HUES48 (cell line): ENCODE data around the gene MAGI1.

Experiments
- H3K27ac ChIP-seq: one replicate; pipeline ENCODE4 v1.7.0; 2013; ENCODE audit warnings: low read depth, low read length, inconsistent platforms
- H3K27me3 ChIP-seq: 2 replicates; pipeline ENCODE4 v1.6.1; 2013; ENCODE audit warnings: mild to moderate bottlenecking, low read length; ENCODE audit not compliant: control insufficient read depth, insufficient read depth
- H3K36me3 ChIP-seq: 2 replicates; pipeline ENCODE4 v1.6.1; 2013; ENCODE audit warnings: low read length; ENCODE audit not compliant: control insufficient read depth, insufficient read depth
- H3K4me1 ChIP-seq: 2 replicates; pipeline ENCODE4 v1.6.1; 2013; ENCODE audit warnings: mild to moderate bottlenecking, low read length; ENCODE audit not compliant: control insufficient read depth, insufficient read depth
- H3K4me3 ChIP-seq: 2 replicates; pipeline ENCODE4 v1.5.1; 2013; ENCODE audit warnings: mild to moderate bottlenecking, low read depth, low read length
- H3K9ac ChIP-seq: 2 replicates; pipeline ENCODE4 v1.6.1; 2013; ENCODE audit warnings: mild to moderate bottlenecking, low read depth, low read length, moderate library complexity
- H3K9me3 ChIP-seq: 2 replicates; pipeline ENCODE4 v1.6.1; 2013; ENCODE audit warnings: low read length; ENCODE audit not compliant: control insufficient read depth, insufficient read depth

The MAGI1 gene

DNA sequence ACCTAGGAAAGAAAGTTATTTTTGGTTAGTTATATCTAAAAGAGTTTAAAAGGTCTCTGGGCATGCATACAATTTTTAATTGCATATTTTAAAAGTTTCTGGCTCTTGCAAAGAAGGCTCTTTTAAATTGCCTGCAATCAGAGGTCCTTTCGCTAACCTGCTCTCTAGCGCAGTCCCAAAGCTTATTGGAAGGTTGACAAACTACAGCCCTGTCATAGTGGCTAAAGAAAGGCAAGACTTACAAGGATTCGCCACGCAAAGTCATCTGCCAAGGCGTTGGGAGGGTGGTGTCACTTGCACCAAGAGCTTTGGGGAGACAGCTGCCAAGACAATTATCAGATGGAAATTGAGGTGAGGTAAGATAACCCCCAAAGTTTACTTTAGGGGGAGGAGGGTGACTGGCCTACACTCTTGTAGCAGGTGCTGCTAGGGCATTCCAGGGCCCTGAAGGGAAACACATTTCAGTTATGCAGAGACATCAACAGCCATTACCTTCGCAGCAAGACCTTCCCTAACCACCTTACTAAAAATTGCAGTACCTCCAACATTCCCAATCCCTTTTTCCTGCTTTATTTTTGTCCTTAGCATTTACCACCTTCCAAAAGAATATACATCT, 606.2 kb downstream of the MAGI1 start:
- Histone ChIP-seq H3K27ac (no peak overlapping the region), H3K9ac (no peak overlapping the region), H3K4me1 (no peaks in the 10 kb centered on the region), H3K36me3 (peaks cover 88% of the 10 kb centered on the region), H3K27me3 (no peaks in the 10 kb centered on the region), H3K9me3 (no peaks in the 10 kb centered on the region), H3K4me3 (no peak overlapping the region)

DNA sequence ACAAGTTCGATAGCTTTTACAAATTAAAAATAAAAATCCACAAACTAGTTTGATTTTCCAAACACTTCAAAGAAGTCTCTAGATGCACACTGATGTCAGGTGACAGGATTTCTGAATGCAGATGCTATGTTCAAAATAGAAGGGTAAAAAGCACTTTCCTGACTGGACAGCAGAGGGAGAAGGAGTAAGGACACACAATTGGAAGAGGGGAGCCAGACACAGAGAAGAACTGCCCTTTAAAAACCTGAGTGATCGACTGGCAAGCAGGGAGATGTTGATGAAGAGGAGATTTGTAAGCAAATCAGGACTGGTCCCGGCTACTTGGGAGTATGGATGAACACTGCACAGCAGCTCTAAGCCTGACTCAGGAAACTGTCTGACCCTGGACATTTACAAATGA, 612.8 kb downstream of the MAGI1 start:
- H3K4me3 ChIP-seq = no peak overlapping the region
- no peak overlapping the region for H3K9ac ChIP-seq
- no peaks in the 10 kb centered on the region for H3K4me1 ChIP-seq
- H3K36me3 ChIP-seq = peaks cover 63% of the 10 kb centered on the region
- no peak overlapping the region for H3K27ac ChIP-seq
- H3K9me3 ChIP-seq = no peaks in the 10 kb centered on the region
- H3K27me3 ChIP-seq = no peaks in the 10 kb centered on the region

DNA sequence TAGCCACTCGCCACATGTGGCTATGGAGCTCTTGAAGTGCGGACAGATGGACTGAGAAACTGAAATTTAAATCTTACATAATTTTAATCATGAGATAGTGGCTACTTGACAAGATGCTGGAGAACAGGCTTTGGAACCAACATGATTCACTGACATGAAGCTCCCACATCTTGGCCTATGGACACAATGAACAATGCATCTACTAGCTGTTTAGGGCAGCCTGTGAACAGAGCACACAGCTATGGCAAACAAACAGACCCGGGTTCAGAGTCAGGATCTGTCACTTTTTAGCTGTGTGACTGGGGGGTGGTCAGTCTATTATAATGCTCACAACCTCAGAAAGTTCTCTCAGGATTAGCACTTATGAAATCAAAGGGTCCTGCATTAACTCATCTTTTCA, 616.6 kb downstream of the MAGI1 start:
- Histone ChIP-seq H3K4me3 (no peak overlapping the region), H3K36me3 (peaks cover 29% of the 10 kb centered on the region), H3K27ac (no peak overlapping the region), H3K4me1 (no peaks in the 10 kb centered on the region), H3K9ac (no peak overlapping the region), H3K27me3 (no peaks in the 10 kb centered on the region), H3K9me3 (no peaks in the 10 kb centered on the region)

DNA sequence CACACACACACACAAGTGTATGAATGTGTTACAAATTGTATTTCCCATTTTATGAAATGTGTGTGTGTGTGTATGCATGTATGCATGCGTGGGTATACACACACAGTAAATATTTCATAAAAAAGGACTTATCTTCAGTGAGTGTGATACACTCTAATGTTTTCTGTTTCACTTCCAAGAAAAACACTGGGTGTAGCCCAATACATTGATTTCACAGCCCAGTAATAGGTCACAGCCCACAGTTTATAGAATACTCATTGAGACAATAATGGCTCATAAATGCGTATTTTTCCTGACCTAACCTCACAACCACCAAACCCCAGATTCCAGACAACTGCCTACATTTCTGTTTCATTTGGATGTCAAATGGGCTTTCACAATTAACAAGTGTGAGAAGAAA, 619.5 kb downstream of the MAGI1 start:
- H3K27me3 ChIP-seq = no peaks in the 10 kb centered on the region
- H3K4me3 ChIP-seq = no peak overlapping the region
- no peaks in the 10 kb centered on the region for H3K4me1 ChIP-seq
- no peaks in the 10 kb centered on the region for H3K9me3 ChIP-seq
- H3K36me3 ChIP-seq = peaks cover 15% of the 10 kb centered on the region
- H3K9ac ChIP-seq = no peak overlapping the region
- H3K27ac ChIP-seq = no peak overlapping the region

DNA sequence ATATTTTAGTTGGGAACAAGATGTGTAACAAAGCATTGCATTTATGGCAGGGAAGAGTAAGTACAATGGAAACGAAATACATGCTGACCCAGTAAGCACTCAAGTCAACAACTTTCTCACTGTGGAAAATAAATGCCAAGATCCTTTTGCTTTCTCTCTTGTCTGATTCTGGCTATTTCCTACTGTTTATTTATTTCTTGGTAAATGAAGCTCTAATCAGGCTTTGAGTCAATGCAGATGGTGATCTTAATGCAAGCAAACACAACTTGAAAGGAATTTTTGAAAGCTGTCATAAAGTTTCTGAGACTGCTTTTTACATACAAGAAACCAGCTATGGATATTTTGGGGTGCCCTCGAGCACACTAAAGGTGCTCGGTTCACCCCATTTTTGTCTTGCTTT, 624.8 kb downstream of the MAGI1 start:
- H3K9ac ChIP-seq = no peak overlapping the region
- no peak overlapping the region for H3K27ac ChIP-seq

DNA sequence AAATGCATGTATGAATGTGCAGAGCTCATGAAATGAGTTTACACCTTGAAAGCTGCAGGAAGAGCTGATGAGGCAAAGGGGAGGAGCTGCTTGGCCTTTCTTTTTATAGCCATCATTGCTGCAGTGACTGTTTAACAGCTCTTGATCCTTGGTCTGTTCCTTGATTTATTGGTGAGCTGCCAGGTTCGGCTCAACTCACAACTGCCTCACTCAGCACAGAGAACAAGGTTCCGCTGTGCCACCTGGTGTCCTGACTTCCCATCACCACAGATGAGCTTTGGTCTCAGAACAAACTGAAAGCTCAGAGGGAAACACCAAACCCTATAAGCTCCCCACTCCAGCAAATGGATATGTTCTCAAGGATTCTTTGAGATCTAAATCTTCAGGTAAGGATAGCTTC, 626.1 kb downstream of the MAGI1 start:
- peaks cover 18% of the 10 kb centered on the region for H3K4me1 ChIP-seq
- H3K9ac ChIP-seq = no peak overlapping the region
- H3K9me3 ChIP-seq = no peaks in the 10 kb centered on the region
- H3K27me3 ChIP-seq = no peaks in the 10 kb centered on the region
- no peak overlapping the region for H3K27ac ChIP-seq
- H3K36me3 ChIP-seq = no peaks in the 10 kb centered on the region; the same call in 1 of the 2 replicates
- H3K4me3 ChIP-seq = no peak overlapping the region

More for the DNA sequence above, 624.8 kb downstream of the MAGI1 start:
- H3K27me3 ChIP-seq = no peaks in the 10 kb centered on the region
- no peak overlapping the region for H3K4me3 ChIP-seq
- no peaks in the 10 kb centered on the region for H3K9me3 ChIP-seq
- H3K36me3 ChIP-seq = no peaks in the 10 kb centered on the region; the same call in 1 of the 2 replicates
- peaks cover 8% of the 10 kb centered on the region for H3K4me1 ChIP-seq

DNA sequence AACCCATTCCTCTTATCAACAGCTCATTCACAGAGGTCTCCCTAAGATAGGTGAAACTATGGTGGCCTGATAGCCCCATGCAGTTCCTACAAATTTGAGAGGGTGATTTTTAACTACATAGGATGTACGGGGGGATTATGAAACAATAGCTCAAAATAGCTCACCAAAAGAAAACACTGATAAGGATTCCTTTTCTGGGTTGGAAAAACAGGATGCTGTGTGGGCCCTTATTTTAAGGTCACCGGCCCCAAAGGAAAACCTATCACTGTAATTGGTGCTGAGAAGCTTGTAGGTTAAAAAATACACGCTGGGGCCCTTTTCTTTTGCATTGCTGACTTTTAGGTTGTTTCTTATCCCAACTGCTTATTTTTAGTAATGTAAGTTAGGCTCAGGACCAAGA, 627.4 kb downstream of the MAGI1 start:
- Histone ChIP-seq H3K9me3 (no peaks in the 10 kb centered on the region), H3K27me3 (no peaks in the 10 kb centered on the region), H3K36me3 (no peaks in the 10 kb centered on the region; the same call in 1 of the 2 replicates), H3K4me3 (no peak overlapping the region), H3K27ac (no peak overlapping the region), H3K4me1 (peaks cover 18% of the 10 kb centered on the region), H3K9ac (no peak overlapping the region)

DNA sequence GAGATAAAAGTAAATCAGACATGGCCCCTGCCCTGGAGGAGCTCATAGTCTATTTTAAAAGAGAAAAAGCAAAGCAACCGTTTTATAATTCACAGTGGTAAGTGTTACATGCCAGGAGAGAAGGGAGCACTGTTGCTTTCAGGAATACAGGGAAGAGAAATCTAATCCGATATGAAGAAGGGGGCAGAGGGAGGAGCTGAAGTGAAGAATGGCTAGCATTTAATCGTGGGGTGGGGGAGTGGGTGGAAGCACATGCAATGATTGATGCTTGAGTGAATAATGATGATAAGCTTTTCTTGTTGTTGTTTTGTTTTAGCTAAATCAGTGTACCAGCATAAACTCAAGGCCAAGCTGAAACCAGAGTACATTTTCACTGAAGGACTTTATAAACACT, 629.5 kb downstream of the MAGI1 start:
- no peaks in the 10 kb centered on the region for H3K27me3 ChIP-seq
- H3K9me3 ChIP-seq = no peaks in the 10 kb centered on the region
- H3K36me3 ChIP-seq = no peaks in the 10 kb centered on the region
- H3K4me1 ChIP-seq = peaks cover 18% of the 10 kb centered on the region
- H3K27ac ChIP-seq = no peak overlapping the region
- no peak overlapping the region for H3K9ac ChIP-seq
- H3K4me3 ChIP-seq = no peak overlapping the region

DNA sequence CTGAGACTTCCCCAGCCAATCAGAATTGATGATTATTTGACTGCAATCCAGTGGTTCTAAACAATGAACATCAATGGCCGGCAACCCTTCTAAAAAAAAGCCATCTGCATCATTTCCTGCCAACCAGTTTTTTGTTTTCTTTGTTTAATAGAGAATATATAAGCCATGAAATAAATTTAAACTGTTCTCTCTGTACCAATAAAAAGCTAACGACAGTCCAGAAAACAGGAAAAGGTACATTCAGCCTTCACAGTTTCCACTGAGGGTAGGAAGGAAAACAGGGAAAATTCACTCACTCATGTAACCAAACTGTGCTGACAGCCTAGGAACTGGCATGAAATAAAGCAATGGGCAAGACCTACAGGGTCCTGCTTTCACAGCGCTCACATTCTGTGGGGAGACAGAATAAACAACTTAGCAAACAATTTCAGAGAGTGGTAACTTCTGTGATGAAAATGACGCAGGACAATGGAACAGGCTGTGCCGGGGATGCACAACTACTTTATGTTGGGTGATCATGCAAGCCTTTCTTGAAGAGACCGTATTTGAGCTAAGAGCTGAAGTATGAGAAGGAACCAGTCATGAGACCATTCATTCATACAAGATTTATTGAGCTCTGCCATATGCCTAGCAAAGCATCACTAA, 630.1 kb downstream of the MAGI1 start:
- Histone ChIP-seq H3K9me3 (no peaks in the 10 kb centered on the region), H3K9ac (no peak overlapping the region), H3K36me3 (no peaks in the 10 kb centered on the region), H3K27ac (peak overlapping the region; percentile 49), H3K27me3 (no peaks in the 10 kb centered on the region), H3K4me1 (peaks cover 18% of the 10 kb centered on the region), H3K4me3 (no peak overlapping the region)

DNA sequence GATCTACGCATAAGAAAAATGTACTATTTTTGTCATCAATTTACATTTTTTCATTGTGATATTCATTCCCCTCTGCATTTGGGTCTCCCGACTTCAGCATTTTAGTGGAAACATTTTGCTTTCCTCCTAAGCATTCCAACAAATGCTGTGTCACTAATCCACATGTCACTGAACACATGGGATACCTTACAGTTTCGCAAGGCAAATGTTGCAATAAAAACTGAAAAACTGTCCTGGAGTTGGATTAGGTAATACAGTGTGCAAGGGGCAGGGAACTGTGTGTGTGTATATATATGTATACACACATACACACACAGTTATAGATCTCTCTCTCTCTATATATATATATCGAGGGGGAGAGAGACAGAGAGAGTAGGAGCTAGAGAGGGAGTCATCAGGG, 632.2 kb downstream of the MAGI1 start:
- Histone ChIP-seq H3K27ac (no peak overlapping the region), H3K27me3 (no peaks in the 10 kb centered on the region), H3K4me1 (peaks cover 39% of the 10 kb centered on the region)

DNA sequence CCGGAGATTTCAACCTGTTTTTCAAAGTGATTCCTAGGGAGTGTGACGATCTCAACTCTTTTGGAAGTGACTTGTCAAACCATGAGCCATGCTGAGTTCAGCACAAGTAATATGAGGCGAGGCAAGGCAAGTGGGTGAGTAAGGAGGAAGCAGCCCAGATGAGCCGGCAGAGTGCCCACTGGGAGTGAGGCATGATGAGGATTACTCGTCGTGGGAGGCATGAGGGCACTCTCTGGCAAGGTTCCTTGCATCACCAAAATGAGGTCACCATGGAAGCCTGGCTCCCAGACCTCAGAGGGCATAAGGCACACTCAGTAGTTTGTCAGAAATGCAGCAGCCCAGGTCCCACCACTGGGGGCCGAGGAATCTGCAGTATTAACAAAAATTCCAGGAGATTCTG, 636.1 kb downstream of the MAGI1 start:
- H3K27ac ChIP-seq = peak overlapping the region; percentile 84
- H3K9me3 ChIP-seq = no peaks in the 10 kb centered on the region
- no peak overlapping the region for H3K4me3 ChIP-seq
- peaks cover 47% of the 10 kb centered on the region for H3K4me1 ChIP-seq
- H3K9ac ChIP-seq = no peak overlapping the region
- no peaks in the 10 kb centered on the region for H3K36me3 ChIP-seq
- no peaks in the 10 kb centered on the region for H3K27me3 ChIP-seq

More for the DNA sequence above, 632.2 kb downstream of the MAGI1 start:
- Histone ChIP-seq H3K9ac (no peak overlapping the region), H3K9me3 (no peaks in the 10 kb centered on the region), H3K4me3 (no peak overlapping the region), H3K36me3 (no peaks in the 10 kb centered on the region)
